CD4-positive, alpha-beta memory T cell (primary cell): ENCODE results near the gene AGBL3. TPM values are rescaled to one million over a fixed set of nuclear protein-coding genes. Genes with fewer than 3 reads are reported as not detected.

Experiments used
- CTCF ChIA-PET: fragments of 350-600 bp; sonication (Branson Sonifier 250); formaldehyde crosslinking; loops from one replicate; lab custom pipeline; 2021; ENCODE audit warnings: inconsistent platforms; ENCODE audit not compliant: partially characterized antibody; lab: Charles Lee
- POLR2A ChIA-PET: fragments of 350-600 bp; sonication (Branson Sonifier 250); formaldehyde crosslinking; loops from one replicate; lab custom pipeline; 2021; ENCODE audit not compliant: partially characterized antibody; lab: Charles Lee
- DNase-seq, 5 donors: peaks; one replicate each; pipeline versions ENCODE4 v3.0.0 to v3.0.0-alpha.2; 2020 to 2022; ENCODE audit warnings: mixed read lengths in 1 of 5
- H3K27ac ChIP-seq: one replicate; pipeline ENCODE4 v1.7.0; 2013; ENCODE audit warnings: low read depth, low read length
- H3K27me3 ChIP-seq: 2 replicates; pipeline ENCODE4 v1.7.0; 2013; ENCODE audit warnings: mild to moderate bottlenecking, low read length, moderate library complexity; ENCODE audit not compliant: insufficient read depth
- H3K36me3 ChIP-seq: 2 replicates; pipeline ENCODE4 v1.7.0; 2013; ENCODE audit warnings: mild to moderate bottlenecking, low read length, moderate library complexity; ENCODE audit not compliant: insufficient read depth
- H3K4me1 ChIP-seq: 2 replicates; pipeline ENCODE4 v1.7.0; 2013; ENCODE audit warnings: mild to moderate bottlenecking, low read length, moderate library complexity; ENCODE audit not compliant: insufficient read depth
- H3K4me3 ChIP-seq, 2 donors: one replicate each; pipeline ENCODE4 v1.7.0; 2013; ENCODE audit warnings: low read length in 2 of 2, mild to moderate bottlenecking in 1 of 2
- H3K9me3 ChIP-seq, 2 donors: one replicate each; pipeline ENCODE4 v1.7.0; 2013; ENCODE audit warnings: low read length in 2 of 2, control low read depth in 1 of 2; ENCODE audit not compliant: control insufficient read depth in 1 of 2
- H3K27ac Mint-ChIP-seq, 7 donors: one replicate each; pipeline ENCODE4 v1.8.0; 2020 to 2021; ENCODE audit warnings: mixed read lengths in 7 of 7, mild to moderate bottlenecking in 6 of 7, inconsistent platforms in 3 of 7, moderate library complexity in 3 of 7
- H3K27me3 Mint-ChIP-seq, 2 donors: one replicate each; pipeline ENCODE4 v1.8.0; 2020 to 2021; ENCODE audit warnings: mixed read lengths in 2 of 2
- H3K36me3 Mint-ChIP-seq, 2 donors: one replicate each; pipeline ENCODE4 v1.8.0; 2020 to 2021; ENCODE audit warnings: mixed read lengths in 2 of 2, inconsistent platforms in 1 of 2, mild to moderate bottlenecking in 1 of 2
- H3K4me1 Mint-ChIP-seq, 4 donors: one replicate each; pipeline ENCODE4 v1.8.0; 2020 to 2021; ENCODE audit warnings: mixed read lengths in 4 of 4, mild to moderate bottlenecking in 1 of 4
- H3K4me3 Mint-ChIP-seq, 8 donors: one replicate each; pipeline ENCODE4 v1.8.0; 2020 to 2021; ENCODE audit warnings: mixed read lengths in 8 of 8, mild to moderate bottlenecking in 7 of 8, moderate library complexity in 6 of 8, inconsistent platforms in 3 of 8
- H3K9me3 Mint-ChIP-seq, 8 donors: one replicate each; pipeline ENCODE4 v1.8.0; 2020 to 2021; ENCODE audit warnings: mixed read lengths in 8 of 8, mild to moderate bottlenecking in 5 of 8, inconsistent platforms in 3 of 8, moderate library complexity in 1 of 8
- intact Hi-C: fragments of 100-400 bp; cut with micrococcal nuclease; formaldehyde crosslinking; loops from one replicate; pipeline ENCODE4 v1.15.1; 2023
- polyA plus RNA-seq, 2 donors: library from polyadenylated mRNA; unstranded; fragments of 300-500 nt; fragmentation: Illumina TruSeq; gene quantifications; one replicate each; pipeline ENCODE4 v1.2.3, GENCODE V29; 2021
- total RNA-seq, 2 experiments: library from RNA; stranded (reverse); gene quantifications; one replicate each; pipeline ENCODE4 v1.2.3, GENCODE V29; 2021

The AGBL3 gene
- total and polyA plus RNA-seq, 4 experiments from 2014 or later, result 0.42 to 6.2 (median 3.2) TPM

GRCh38 chr7:134948246-134948645, 38.1 kb upstream of the AGBL3 start:
- CTCF ChIA-PET, result interaction anchor here (0.6 kb wide), 1 partner anchor 340 kb away, joined by 3 read pairs; no protein-coding TSS in a partner anchor
- POLR2A ChIA-PET, result no interaction called here
- H3K9me3 Mint-ChIP-seq, result no peaks in the 10 kb centered on the region

DNA sequence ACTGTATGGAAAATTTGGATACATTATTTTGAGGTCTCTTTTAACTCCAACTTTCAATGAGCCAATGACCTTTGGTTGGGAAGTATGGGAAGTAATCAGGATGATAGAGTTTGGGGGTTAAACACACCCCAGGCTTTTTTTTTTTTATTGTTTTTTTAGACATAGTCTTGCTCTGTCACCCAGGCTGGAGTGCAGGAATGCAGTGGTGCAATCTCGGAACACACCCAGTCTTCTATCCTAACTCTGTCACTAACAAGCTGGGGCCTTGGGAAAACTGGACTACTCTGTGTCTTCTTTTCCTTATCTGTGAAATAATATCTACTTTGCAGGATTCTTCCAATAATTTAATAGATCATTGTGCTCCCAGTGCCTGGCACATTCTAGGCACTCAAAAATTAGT, 37.6 kb upstream of the AGBL3 start:
- H3K4me1 ChIP-seq, result no peaks in the 10 kb centered on the region
- intact Hi-C loops, result no loop called here
- no peaks in the 10 kb centered on the region for H3K27me3 Mint-ChIP-seq
- peaks cover 0 to 5% (median 4%) of the 10 kb centered on the region in 4 donors for H3K4me1 Mint-ChIP-seq
- no peaks in the 10 kb centered on the region for H3K27me3 ChIP-seq
- H3K27ac Mint-ChIP-seq, result no peak overlapping the region
- H3K36me3 ChIP-seq, result no peaks in the 10 kb centered on the region
- POLR2A ChIA-PET, result no interaction called here
- H3K9me3 Mint-ChIP-seq, result no peaks in the 10 kb centered on the region
- no peak for DNase-seq
- no peak overlapping the region for H3K27ac ChIP-seq
- no peak overlapping the region for H3K4me3 ChIP-seq
- CTCF ChIA-PET, result no interaction called here
- H3K9me3 ChIP-seq, result no peaks in the 10 kb centered on the region
- H3K36me3 Mint-ChIP-seq, result no peaks in the 10 kb centered on the region
- no peak overlapping the region for H3K4me3 Mint-ChIP-seq

More at GRCh38 chr7:134948246-134948645, 38.1 kb upstream of the AGBL3 start:
- intact Hi-C loops, result no loop called here
- H3K36me3 ChIP-seq, result no peaks in the 10 kb centered on the region
- no peaks in the 10 kb centered on the region for H3K36me3 Mint-ChIP-seq
- no peak overlapping the region for H3K4me3 ChIP-seq
- H3K9me3 ChIP-seq, result no peaks in the 10 kb centered on the region
- peaks cover 0 to 5% (median 4%) of the 10 kb centered on the region in 4 donors for H3K4me1 Mint-ChIP-seq
- no peak for DNase-seq
- no peaks in the 10 kb centered on the region for H3K4me1 ChIP-seq
- no peak overlapping the region for H3K27ac ChIP-seq
- no peak overlapping the region for H3K27ac Mint-ChIP-seq
- no peaks in the 10 kb centered on the region for H3K27me3 ChIP-seq
- H3K4me3 Mint-ChIP-seq, result no peak overlapping the region
- H3K27me3 Mint-ChIP-seq, result no peaks in the 10 kb centered on the region

DNA sequence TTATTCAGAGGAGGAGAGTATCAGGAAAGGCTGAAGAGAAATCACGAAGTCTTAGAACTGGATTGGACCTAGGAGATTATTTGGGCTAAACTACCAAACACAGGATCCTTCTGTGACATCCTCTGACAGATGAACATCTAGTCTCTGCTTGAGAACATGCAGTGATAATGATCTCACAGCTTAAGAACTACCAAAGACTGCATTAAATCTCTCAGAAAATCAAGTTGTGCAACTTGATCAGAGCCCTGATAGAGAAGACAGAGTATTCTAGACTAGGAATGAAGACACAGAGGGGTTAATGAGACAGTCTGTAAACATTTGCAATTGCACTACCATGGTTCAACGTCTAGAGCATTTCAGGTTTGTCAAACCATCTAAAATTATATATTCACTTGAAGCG, 37.1 kb upstream of the AGBL3 start:
- H3K4me1 ChIP-seq, result no peaks in the 10 kb centered on the region
- no peaks in the 10 kb centered on the region for H3K27me3 Mint-ChIP-seq
- no peaks in the 10 kb centered on the region for H3K36me3 Mint-ChIP-seq
- no peak overlapping the region for H3K4me3 Mint-ChIP-seq
- H3K36me3 ChIP-seq, result no peaks in the 10 kb centered on the region
- no peak overlapping the region for H3K27ac ChIP-seq
- H3K27ac Mint-ChIP-seq, result no peak overlapping the region
- H3K9me3 Mint-ChIP-seq, result no peaks in the 10 kb centered on the region
- intact Hi-C loops, result no loop called here
- H3K4me1 Mint-ChIP-seq, result peaks cover 0 to 5% (median 4%) of the 10 kb centered on the region in 4 donors
- no peaks in the 10 kb centered on the region for H3K27me3 ChIP-seq
- CTCF ChIA-PET, result no interaction called here
- no peaks in the 10 kb centered on the region for H3K9me3 ChIP-seq
- no peak overlapping the region for H3K4me3 ChIP-seq
- DNase-seq, result no peak
- POLR2A ChIA-PET, result no interaction called here

DNA sequence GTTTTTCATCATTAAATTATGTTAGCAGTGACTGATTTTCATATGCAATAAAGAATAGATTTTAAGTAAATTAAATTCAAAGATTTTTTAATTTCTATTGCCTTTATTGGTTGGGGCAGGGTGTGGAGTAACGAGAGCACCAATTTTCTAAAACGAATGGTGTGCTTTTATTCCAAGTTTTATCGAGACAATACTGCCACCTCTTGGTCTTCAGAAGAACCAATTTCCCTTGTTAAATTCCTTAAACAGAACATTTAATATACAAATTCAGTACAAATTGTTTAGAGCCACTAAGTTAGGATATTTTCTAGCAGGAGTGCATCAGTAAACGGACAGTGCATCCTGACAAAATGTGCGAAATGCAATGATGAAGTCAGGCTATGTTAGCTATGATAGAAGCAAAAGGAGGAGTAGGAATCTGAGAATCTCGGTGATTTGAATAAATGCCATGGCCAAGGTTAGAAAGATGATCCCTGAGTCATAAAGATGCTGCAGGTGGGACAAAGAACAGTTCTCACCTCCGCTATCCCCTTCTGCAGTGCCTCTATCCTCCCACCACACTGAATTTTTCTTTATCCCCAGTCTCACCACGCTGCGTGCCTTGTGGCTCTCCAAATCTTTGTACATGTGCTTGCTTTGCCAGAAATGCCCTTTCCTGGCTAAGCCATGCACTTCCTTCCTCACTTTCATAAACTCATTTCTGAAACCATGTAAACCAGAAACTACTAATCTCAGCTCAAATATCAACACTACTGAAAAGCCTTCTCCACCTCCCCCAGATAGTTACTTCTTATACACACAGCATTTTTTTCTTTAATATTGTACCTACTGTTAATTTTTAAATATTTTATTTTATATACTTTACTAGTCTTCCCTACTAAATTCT, 31.9 kb upstream of the AGBL3 start:
- Histone ChIP-seq H3K27ac (no peak overlapping the region), H3K27me3 (no peaks in the 10 kb centered on the region), H3K9me3 (no peaks in the 10 kb centered on the region), H3K36me3 (no peaks in the 10 kb centered on the region), H3K4me3 (no peak overlapping the region), H3K4me1 (no peaks in the 10 kb centered on the region)
- CTCF ChIA-PET, result interaction anchor here (0.8 to 5.0 kb wide), 15 partner anchors 10 to 522 kb away, joined by 3 to 40 read pairs (median 3); partner anchors contain the start of genes AGBL3 and CYREN
- no peaks in the 10 kb centered on the region for H3K27me3 Mint-ChIP-seq
- peak overlapping the region in 1 of 7 donors; percentile 40 for H3K27ac Mint-ChIP-seq
- H3K4me3 Mint-ChIP-seq, result no peak overlapping the region
- DNase-seq, result peak in 4 of 5 donors; percentile 24 to 39 (median 30)
- no peaks in the 10 kb centered on the region for H3K9me3 Mint-ChIP-seq
- no peaks in the 10 kb centered on the region for H3K4me1 Mint-ChIP-seq
- intact Hi-C loops, result loop anchor here (1.0 to 10.0 kb wide), 8 partner anchors 204 to 520 kb away; partner anchors contain the start of gene CYREN
- POLR2A ChIA-PET, result interaction anchor here (1.1 kb wide), 1 partner anchor 216 kb away, joined by 4 read pairs; the partner anchor contains the start of gene CYREN
- H3K36me3 Mint-ChIP-seq, result no peaks in the 10 kb centered on the region

GRCh38 chr7:134957005-134957404, 29.3 kb upstream of the AGBL3 start:
- DNase-seq, result no peak
- H3K9me3 Mint-ChIP-seq, result no peaks in the 10 kb centered on the region
- no peaks in the 10 kb centered on the region for H3K4me1 Mint-ChIP-seq
- CTCF ChIA-PET, result interaction anchor here (1.4 to 1.8 kb wide), 4 partner anchors 10 to 324 kb away, joined by 3 to 6 read pairs (median 5); partner anchors contain the start of genes AGBL3 and CYREN
- Histone ChIP-seq H3K27ac (no peak overlapping the region), H3K4me1 (no peaks in the 10 kb centered on the region), H3K36me3 (no peaks in the 10 kb centered on the region), H3K4me3 (no peak overlapping the region), H3K9me3 (no peaks in the 10 kb centered on the region), H3K27me3 (no peaks in the 10 kb centered on the region)
- H3K36me3 Mint-ChIP-seq, result no peaks in the 10 kb centered on the region
- peaks cover 0 to 2% of the 10 kb centered on the region in 2 donors for H3K27me3 Mint-ChIP-seq
- H3K27ac Mint-ChIP-seq, result no peak overlapping the region
- POLR2A ChIA-PET, result no interaction called here
- intact Hi-C loops, result loop anchor here (10.0 kb wide), 1 partner anchor 522 kb away; no protein-coding TSS in a partner anchor
- H3K4me3 Mint-ChIP-seq, result no peak overlapping the region

DNA sequence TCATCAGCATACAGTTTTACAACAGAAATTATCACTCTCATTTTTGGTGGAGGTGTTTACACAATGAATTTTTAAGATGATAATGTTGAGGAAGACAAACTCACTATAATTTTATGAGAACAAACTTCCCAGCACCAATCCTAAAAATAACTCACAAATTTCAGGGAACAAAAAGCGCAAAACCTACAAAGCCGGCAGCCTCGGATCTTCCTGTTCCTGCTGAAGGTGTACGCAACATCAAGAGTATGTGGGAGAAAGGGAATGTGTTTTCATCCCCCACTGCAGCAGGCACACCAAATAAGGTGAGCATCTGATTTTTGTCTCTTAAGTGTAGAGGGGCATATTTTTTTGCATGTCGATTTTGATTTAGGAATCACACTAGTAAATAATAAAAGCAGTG, 26.5 kb upstream of the AGBL3 start:
- intact Hi-C loops, result loop anchor here (10.0 kb wide), 1 partner anchor 525 kb away; no protein-coding TSS in a partner anchor
- ChIA-PET CTCF (interaction anchor here (1.1 to 1.7 kb wide), 2 partner anchors 26 to 528 kb away, joined by 3 to 6 read pairs; partner anchors contain the start of gene AGBL3), POLR2A (no interaction called here)
- no peak for DNase-seq
- Histone ChIP-seq H3K4me1 (no peaks in the 10 kb centered on the region), H3K27me3 (no peaks in the 10 kb centered on the region), H3K36me3 (no peaks in the 10 kb centered on the region), H3K4me3 (no peak overlapping the region), H3K9me3 (no peaks in the 10 kb centered on the region), H3K27ac (no peak overlapping the region)
- peaks cover 0 to 3% (median 0%) of the 10 kb centered on the region in 8 donors for H3K9me3 Mint-ChIP-seq
- H3K4me3 Mint-ChIP-seq, result no peak overlapping the region
- peaks cover 4 to 11% of the 10 kb centered on the region in 2 donors for H3K27me3 Mint-ChIP-seq
- no peaks in the 10 kb centered on the region for H3K4me1 Mint-ChIP-seq
- H3K36me3 Mint-ChIP-seq, result no peaks in the 10 kb centered on the region
- no peak overlapping the region for H3K27ac Mint-ChIP-seq

DNA sequence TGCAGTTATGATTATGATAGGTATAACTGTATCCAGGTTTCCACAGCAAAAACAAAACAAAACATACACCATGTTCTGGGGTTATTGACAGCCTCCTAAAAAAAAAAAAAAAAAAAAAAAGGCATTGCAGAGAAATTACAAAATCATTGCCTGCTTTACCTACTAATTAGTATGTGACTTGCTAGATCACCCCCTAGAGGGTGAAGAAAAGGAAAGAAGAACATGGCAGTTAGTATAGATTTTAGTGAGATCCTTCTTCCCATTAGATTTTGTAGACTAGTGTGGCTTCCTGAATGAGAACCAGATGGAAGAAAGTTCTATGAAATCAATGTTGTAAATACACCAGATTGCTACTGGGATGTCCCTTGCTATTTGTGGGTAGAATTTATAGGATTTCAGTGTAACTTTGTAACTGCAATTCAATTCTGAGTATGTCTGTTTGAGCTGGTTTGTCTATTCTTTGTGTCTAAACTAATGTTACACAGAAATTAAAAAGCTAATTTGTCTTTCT, 24.0 kb upstream of the AGBL3 start:
- intact Hi-C loops, result no loop called here
- Histone ChIP-seq H3K27ac (no peak overlapping the region), H3K27me3 (no peaks in the 10 kb centered on the region), H3K4me3 (no peak overlapping the region), H3K36me3 (no peaks in the 10 kb centered on the region), H3K4me1 (no peaks in the 10 kb centered on the region), H3K9me3 (no peaks in the 10 kb centered on the region)
- peaks cover 0 to 3% (median 0%) of the 10 kb centered on the region in 8 donors for H3K9me3 Mint-ChIP-seq
- H3K27me3 Mint-ChIP-seq, result peaks cover 9 to 12% of the 10 kb centered on the region in 2 donors
- H3K36me3 Mint-ChIP-seq, result no peaks in the 10 kb centered on the region
- CTCF ChIA-PET, result interaction anchor here (1.0 to 1.5 kb wide), 2 partner anchors 23 to 24 kb away, joined by 3 to 5 read pairs; partner anchors contain the start of gene AGBL3
- no peaks in the 10 kb centered on the region for H3K4me1 Mint-ChIP-seq
- no peak overlapping the region for H3K27ac Mint-ChIP-seq
- no peak for DNase-seq
- no peak overlapping the region for H3K4me3 Mint-ChIP-seq
- POLR2A ChIA-PET, result no interaction called here
